Esophagus muscularis mucosa (tissue), 4 donors: ENCODE measurements around the gene MRPL21. TPM values are rescaled to one million over a fixed set of nuclear protein-coding genes. Genes with fewer than 3 reads are reported as not detected.

Source experiments
- DNase-seq: peaks from one replicate; pipeline ENCODE4 v3.0.0-alpha.2; 2017; ENCODE audit errors: extremely low spot score
- H3K27ac ChIP-seq, 4 donors: fragments of 200-600 bp; sonication (generic); replicated peaks in 1 of 4; 1 replicate in 3 of 4; 2 replicates in 1 of 4; pipeline ENCODE4 v1.5.1; 2016 to 2019; ENCODE audit warnings: mild to moderate bottlenecking in 1 of 4
- H3K27me3 ChIP-seq, 4 donors: fragments of 200-600 bp; sonication (generic); one replicate each; pipeline versions ENCODE4 v1.5.1 to v1.6.0; 2016 to 2019
- H3K36me3 ChIP-seq, 4 donors: fragments of 200-600 bp; sonication (generic); one replicate each; pipeline ENCODE4 v1.5.1; 2016 to 2019
- H3K4me1 ChIP-seq, 4 donors: fragments of 200-600 bp; sonication (generic); one replicate each; pipeline ENCODE4 v1.5.1; 2016 to 2019
- H3K4me3 ChIP-seq, 4 donors: fragments of 200-600 bp; sonication (generic); 1 replicate in 2 of 4; 2 replicates in 2 of 4; pipeline ENCODE4 v1.5.1; 2016 to 2019; ENCODE audit warnings: mild to moderate bottlenecking in 4 of 4, moderate library complexity in 1 of 4
- H3K9me3 ChIP-seq, 4 donors: fragments of 200-600 bp; sonication (generic); 1 replicate in 3 of 4; 2 replicates in 1 of 4; pipeline ENCODE4 v1.5.1; 2016 to 2019
- CTCF ChIP-seq, 3 experiments: fragments of 200-600 bp in 2 of 3; fragments of 450-650 bp in 1 of 3; sonication (generic) in 2 of 3; IDR thresholded peaks; one replicate each; pipeline ENCODE4 v1.5.1; 2017 to 2019; ENCODE audit warnings: antibody characterized with exemption in 3 of 3, mild to moderate bottlenecking in 2 of 3, moderate library complexity in 1 of 3
- EP300 ChIP-seq: sonication (generic); formaldehyde crosslinking; IDR thresholded peaks from one replicate; pipeline ENCODE4 v1.6.1; 2017; ENCODE audit warnings: antibody characterized with exemption
- POLR2A ChIP-seq: fragments of 450-650 bp; IDR thresholded peaks from one replicate; pipeline ENCODE4 v1.6.1; 2017; ENCODE audit warnings: antibody characterized with exemption, moderate library complexity, mild to moderate bottlenecking, low read depth
- POLR2AphosphoS5 ChIP-seq, 2 donors: sonication (generic); formaldehyde crosslinking; IDR thresholded peaks; one replicate each; pipeline ENCODE4 v1.6.1; 2017; ENCODE audit warnings: antibody characterized with exemption in 2 of 2
- WGBS: methylation state at CpG from one replicate; pipeline ENCODE4 v1.1.5; 2018; 5-methylcytosine and 5-hydroxymethylcytosine counted together
- intact Hi-C: fragments of 100-400 bp; cut with DNase I; formaldehyde crosslinking; loops from one replicate; pipeline ENCODE4 v1.15.1; 2023
- total RNA-seq, 4 donors: library from RNA; depleted of rRNA; stranded (reverse); fragments of >200 nt; gene quantifications; one replicate each; pipeline versions ENCODE4 v1.1.0 to v1.2.1, GENCODE V29; 2016

The MRPL21 gene
- total RNA-seq, 4 donors from 2014 or later, result 47.2 to 66.2 (median 51.2) TPM

DNA sequence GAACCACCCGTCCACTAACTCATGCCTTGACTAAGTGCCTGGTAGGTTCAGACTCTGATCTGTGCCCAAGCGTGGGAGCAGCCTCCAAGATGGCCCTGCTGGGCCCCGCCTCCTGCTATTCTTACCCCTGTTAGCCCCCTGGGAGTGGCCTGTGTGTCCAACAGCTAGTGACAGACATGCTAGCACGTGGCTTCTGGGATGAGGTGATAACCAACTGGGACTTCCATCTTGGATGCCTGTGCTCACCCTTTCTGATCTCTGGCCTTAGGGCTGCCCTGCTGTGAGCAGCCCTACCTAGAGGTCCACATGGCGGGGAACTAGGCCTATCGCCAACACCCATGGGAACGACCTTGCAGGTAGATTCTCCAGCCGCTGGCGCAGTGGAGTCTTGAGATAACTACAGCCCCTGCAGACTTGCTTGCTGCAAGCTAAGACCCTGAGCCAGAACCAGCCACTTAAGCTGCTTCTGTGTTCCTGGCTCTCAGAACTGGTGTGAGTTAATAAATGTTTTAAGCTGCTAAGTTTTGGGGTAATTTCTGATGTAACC, 2.7 kb downstream of the MRPL21 start:
- Histone ChIP-seq H3K27ac (no peak overlapping the region), H3K4me1 (peaks cover 25 to 37% (median 31%) of the 10 kb centered on the region in 4 donors), H3K4me3 (no peak overlapping the region), H3K27me3 (no peaks in the 10 kb centered on the region), H3K36me3 (peaks cover 20 to 51% (median 45%) of the 10 kb centered on the region in 4 donors), H3K9me3 (no peaks in the 10 kb centered on the region)
- intact Hi-C loops, result no loop called here
- DNase-seq, result no peak
- WGBS, result 96% methylated on average over 4 of the region's 9 CpGs
- TF ChIP-seq POLR2AphosphoS5 (IDR thresholded peaks at IDR 0.05), result no peak
- TF ChIP-seq CTCF (IDR thresholded peaks at IDR 0.05), result no peak
- no peak for TF ChIP-seq POLR2A
- TF ChIP-seq EP300, result no peak

GRCh38 chr11:68897441-68897840, 6.2 kb downstream of the MRPL21 start:
- no peak for TF ChIP-seq POLR2AphosphoS5 (IDR thresholded peaks at IDR 0.05)
- TF ChIP-seq POLR2A, result no peak
- TF ChIP-seq CTCF (IDR thresholded peaks at IDR 0.05), result no peak
- intact Hi-C loops, result no loop called here
- H3K36me3 ChIP-seq, result peaks cover 44 to 86% (median 79%) of the 10 kb centered on the region in 4 donors

GRCh38 chr11:68896171-68896959, 7.3 kb downstream of the MRPL21 start:
- intact Hi-C loops, result no loop called here
- no peaks in the 10 kb centered on the region for H3K9me3 ChIP-seq
- DNase-seq, result no peak
- peaks cover 5 to 6% (median 5%) of the 10 kb centered on the region in 4 donors for H3K4me1 ChIP-seq
- H3K27me3 ChIP-seq, result no peaks in the 10 kb centered on the region
- H3K36me3 ChIP-seq, result peaks cover 49 to 93% (median 85%) of the 10 kb centered on the region in 4 donors
- no peak overlapping the region for H3K27ac ChIP-seq
- no peak overlapping the region for H3K4me3 ChIP-seq
- WGBS, result 95% methylated on average over 17 of the region's 23 CpGs
- TF ChIP-seq CTCF (IDR thresholded peaks at IDR 0.05) (no peak), POLR2AphosphoS5 (IDR thresholded peaks at IDR 0.05) (no peak), EP300 (no peak), POLR2A (no peak)

More at GRCh38 chr11:68897441-68897840, 6.2 kb downstream of the MRPL21 start:
- Histone ChIP-seq H3K9me3 (no peaks in the 10 kb centered on the region), H3K4me3 (no peak overlapping the region), H3K4me1 (peaks cover 4 to 10% (median 8%) of the 10 kb centered on the region in 4 donors), H3K27me3 (no peaks in the 10 kb centered on the region), H3K27ac (no peak overlapping the region)
- 92% methylated on average over 9 of the region's 9 CpGs for WGBS
- no peak for DNase-seq

- Histone ChIP-seq H3K4me3 (no peak overlapping the region), H3K9me3 (no peaks in the 10 kb centered on the region), H3K27ac (no peak overlapping the region), H3K27me3 (no peaks in the 10 kb centered on the region), H3K36me3 (peaks cover 45 to 78% (median 71%) of the 10 kb centered on the region in 4 donors), H3K4me1 (peaks cover 19 to 23% (median 21%) of the 10 kb centered on the region in 4 donors)
- intact Hi-C loops, result no loop called here
- no peak for DNase-seq
- WGBS, result 73% methylated on average over 5 of the region's 5 CpGs
- no peak for TF ChIP-seq CTCF (IDR thresholded peaks at IDR 0.05)
- no peak for TF ChIP-seq POLR2AphosphoS5 (IDR thresholded peaks at IDR 0.05)
- no peak for TF ChIP-seq EP300
- no peak for TF ChIP-seq POLR2A
These were observed 10.3 kb downstream of the MRPL21 start for GRCh38 chr11:68893282-68893681.
